Non-pigmented ciliary epithelial cell (primary cell): ENCODE data around the gene PF4V1.

Source experiments
- DNase-seq: peaks from one replicate; pipeline ENCODE4 v3.0.0-alpha.2; 2010; ENCODE audit warnings: low read depth

PF4V1 gene

GRCh38 chr4:73847526-73848182 is 5.4 kb upstream of the PF4V1 start:
- no peak for DNase-seq

- no peak for DNase-seq
Observed at GRCh38 chr4:73848183-73848777, 4.8 kb upstream of the PF4V1 start.

GRCh38 chr4:73850261-73850970 is 2.7 kb upstream of the PF4V1 start:
- DNase-seq: no peak

- no peak for DNase-seq
Observed at GRCh38 chr4:73851293-73851692, 1.8 kb upstream of the PF4V1 start.

- DNase-seq: no peak
Observed at GRCh38 chr4:73852771-73853170, 325 bp upstream of the PF4V1 start.

- DNase-seq: no peak
Observed at GRCh38 chr4:73853718-73854473, 800 bp downstream of the PF4V1 start.

- no peak for DNase-seq
Observed at GRCh38 chr4:73855406-73855805, 2.3 kb downstream of the PF4V1 start.

- no peak for DNase-seq
Observed at GRCh38 chr4:73856518-73856917, 3.4 kb downstream of the PF4V1 start.

- peak; percentile 75 for DNase-seq
Observed at GRCh38 chr4:73859614-73860088, 6.6 kb downstream of the PF4V1 start.

GRCh38 chr4:73860181-73860580 is 7.1 kb downstream of the PF4V1 start:
- no peak for DNase-seq

- no peak for DNase-seq
Observed at GRCh38 chr4:73860917-73861316, 7.8 kb downstream of the PF4V1 start.

GRCh38 chr4:73862322-73862721 is 9.2 kb downstream of the PF4V1 start:
- no peak for DNase-seq

- no peak for DNase-seq
Observed at GRCh38 chr4:73864365-73864764, 11.3 kb downstream of the PF4V1 start.

GRCh38 chr4:73864961-73865360 is 11.9 kb downstream of the PF4V1 start:
- no peak for DNase-seq

GRCh38 chr4:73865431-73866096 is 12.5 kb downstream of the PF4V1 start:
- no peak for DNase-seq

GRCh38 chr4:73866246-73866645 is 13.2 kb downstream of the PF4V1 start:
- no peak for DNase-seq

GRCh38 chr4:73867783-73868182 is 14.7 kb downstream of the PF4V1 start:
- DNase-seq: no peak

GRCh38 chr4:73868206-73869129 is 15.4 kb downstream of the PF4V1 start:
- no peak for DNase-seq

GRCh38 chr4:73869130-73870055 is 16.3 kb downstream of the PF4V1 start, which contains the start of gene CXCL1:
Gene CXCL1, plus strand, starts transcription at chr4:73869393. Its CDS starts 78 bp downstream, at chr4:73869471.
- no peak for DNase-seq

- DNase-seq: no peak
Observed at GRCh38 chr4:73870260-73870659, 17.2 kb downstream of the PF4V1 start.
